Activated naive CD8-positive, alpha-beta T cell treated with anti-CD3 and anti-CD28 coated beads, Interleukin-2, amount 50 U/mL, for 16 hours (primary cell): ENCODE results near the gene MAGEB2.
"Not testable (repeated sequence)": the region's sequence is repeated elsewhere in the genome, so short reads cannot be mapped to it uniquely, and the experiment has no call there.

ENCODE experiments used
- DNase-seq: peaks from one replicate; pipeline ENCODE4 v3.0.0-alpha.2; 2020; ENCODE audit warnings: low read depth, low spot score

Gene MAGEB2, protein sequence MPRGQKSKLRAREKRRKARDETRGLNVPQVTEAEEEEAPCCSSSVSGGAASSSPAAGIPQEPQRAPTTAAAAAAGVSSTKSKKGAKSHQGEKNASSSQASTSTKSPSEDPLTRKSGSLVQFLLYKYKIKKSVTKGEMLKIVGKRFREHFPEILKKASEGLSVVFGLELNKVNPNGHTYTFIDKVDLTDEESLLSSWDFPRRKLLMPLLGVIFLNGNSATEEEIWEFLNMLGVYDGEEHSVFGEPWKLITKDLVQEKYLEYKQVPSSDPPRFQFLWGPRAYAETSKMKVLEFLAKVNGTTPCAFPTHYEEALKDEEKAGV

DNA sequence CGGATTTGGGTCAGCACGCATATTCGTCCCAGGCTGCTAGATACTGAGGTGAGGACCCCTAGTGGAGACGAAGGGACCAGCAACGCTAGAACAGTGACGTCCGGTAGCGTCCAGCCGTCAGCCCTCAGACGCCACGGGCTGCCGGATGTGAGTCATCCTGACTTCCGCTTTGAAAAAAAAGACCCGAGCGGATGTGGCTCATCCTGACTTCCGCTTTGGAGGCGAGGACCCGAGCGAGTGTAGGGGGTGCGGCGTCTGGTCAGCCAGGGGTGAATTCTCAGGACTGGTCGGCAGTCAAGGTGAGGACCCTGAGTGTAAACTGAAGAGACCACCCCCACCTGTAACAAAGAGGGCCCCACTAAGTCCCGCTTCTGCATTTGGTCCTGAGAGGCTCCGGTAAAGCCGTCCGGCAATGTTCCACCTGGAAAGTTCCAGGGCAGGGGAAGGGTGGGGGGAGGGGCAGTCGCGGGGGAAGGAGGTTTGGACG, at the start of gene MAGEB2:
Gene MAGEB2, plus strand, starts transcription at position 207 of the 487 bp plus-strand sequence. CDS start 3,018 bp downstream, outside the sequence.
- DNase-seq: no peak

DNA sequence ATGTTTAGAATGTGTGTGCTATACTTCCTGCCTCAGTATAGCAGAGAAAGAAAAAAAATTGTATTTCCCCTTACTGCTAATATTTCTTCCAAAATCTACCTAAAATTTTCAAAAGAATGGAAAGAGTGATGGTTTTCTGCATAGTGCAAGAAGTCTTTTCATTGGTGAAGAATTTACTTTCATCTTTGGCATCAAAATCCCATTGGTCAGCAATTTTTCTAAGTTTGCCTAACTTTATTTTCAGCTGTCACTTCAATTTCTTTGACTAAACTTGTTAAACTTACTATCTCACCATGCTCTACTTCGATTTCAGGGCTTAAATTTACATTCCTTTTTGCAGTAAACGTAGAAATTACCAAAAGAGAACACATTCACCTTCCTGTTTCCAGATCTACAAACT, 44.5 kb upstream of the MAGEB2 start:
- DNase-seq: no peak

DNA sequence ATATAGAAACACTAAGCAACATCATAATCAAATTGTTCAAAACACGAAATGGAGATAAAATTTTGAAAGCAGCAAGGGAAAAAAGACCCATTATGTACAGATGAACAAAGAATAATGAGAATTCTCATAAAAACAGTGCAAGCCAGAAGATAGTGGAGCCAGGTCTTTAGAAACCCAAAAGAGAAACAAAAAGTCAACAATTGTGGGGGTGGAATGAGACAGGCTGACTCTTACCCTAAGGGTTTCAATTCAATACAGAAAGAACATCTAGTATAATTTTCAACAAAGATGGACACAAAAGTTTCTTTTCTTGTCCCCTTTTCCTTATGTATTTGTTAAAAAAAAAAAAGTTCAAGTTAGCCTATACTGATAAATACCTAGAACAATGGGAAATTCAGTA, 34.0 kb upstream of the MAGEB2 start:
- DNase-seq: no peak

DNA sequence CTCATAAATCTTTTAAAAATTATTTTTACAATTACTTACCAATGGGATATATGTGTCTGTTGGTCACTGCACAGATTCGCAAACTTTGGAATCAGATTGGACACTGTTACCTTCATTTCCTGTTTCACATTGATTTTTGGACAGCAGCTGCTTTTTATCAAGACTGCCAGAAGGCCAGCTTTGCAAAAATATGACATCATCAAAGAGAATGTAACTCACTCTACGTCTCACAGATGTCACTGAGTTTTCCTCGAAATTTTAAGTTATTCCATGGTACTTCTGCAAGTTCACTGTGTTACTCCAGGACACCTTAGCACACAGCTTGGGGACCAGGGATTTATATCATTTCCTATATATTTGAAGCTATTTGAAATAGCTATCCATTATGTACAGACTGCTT, 31.8 kb upstream of the MAGEB2 start:
- no peak for DNase-seq

DNA sequence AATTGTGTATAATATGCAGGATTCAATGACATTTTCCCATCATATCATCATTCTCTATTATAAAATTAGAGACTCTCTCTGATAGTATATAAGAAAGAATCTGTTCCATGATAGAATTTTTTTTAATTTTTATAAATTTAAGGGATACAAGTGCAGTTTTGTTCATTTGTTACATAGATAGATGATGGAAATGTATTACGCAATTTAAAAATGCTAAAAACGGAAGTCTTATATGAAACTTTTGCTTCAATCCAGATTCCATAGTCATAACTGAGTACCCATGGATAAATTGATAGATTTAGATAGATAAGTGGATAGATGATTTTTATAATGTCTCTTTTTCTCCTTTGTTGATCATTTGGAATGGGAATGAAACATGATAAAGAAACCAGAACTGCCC, 24.9 kb upstream of the MAGEB2 start:
- no peak for DNase-seq

DNA sequence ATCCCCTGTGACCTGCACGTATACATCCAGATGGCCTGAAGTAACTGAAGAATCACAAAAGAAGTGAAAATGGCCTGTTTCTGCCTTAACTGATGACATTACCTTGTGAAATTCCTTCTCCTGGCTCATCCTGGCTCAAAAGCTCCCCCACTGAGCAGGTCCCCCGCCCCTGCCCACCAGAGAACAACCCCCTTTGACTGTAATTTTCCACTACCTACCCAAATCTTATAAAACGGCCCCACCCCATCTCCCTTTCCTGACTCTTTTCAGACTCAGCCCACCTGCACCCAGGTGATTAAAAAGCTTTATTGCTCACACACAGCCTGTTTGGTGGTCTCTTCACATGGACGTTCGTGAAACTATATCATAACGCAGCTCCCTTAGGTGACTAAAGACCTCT, 21.5 kb upstream of the MAGEB2 start:
- DNase-seq: not testable (repeated sequence)

DNA sequence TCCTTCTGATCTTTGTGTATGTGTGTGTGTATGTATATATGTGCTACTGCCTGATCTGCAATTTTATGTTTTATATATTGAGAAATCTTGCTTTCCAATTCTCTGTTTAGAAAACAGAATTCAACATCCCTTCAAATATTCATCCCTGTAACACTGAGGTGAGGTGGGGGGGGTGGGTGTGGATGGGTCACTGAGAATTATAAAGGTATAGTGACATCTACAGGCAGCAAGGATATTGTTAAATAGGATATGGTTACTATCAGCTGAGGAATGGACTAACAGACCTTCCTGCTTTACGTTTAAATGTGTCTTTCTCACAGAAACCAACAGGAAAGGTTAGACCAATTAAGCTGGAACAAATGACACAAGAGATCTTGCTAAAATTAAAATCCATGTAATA, 19.0 kb upstream of the MAGEB2 start:
- DNase-seq: no peak

DNA sequence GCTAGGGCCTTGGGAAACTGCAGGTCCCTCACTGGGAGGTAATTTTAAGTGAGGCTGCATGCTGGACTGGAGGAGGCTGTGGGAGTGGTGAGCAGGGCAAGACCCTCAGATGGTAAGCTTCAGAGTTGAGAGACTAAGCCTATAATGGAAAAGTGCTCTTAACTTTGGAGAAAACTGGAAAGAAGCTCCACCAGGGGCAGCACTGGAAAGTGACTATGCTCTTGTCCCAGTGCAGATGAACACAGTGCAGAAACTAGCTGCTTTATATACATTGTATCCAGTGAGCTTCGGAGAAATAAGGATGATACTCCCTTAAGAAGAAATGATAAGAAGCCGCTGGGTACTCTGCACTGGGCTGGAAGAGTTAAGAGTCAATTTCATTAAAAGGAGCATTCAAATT, 3.2 kb upstream of the MAGEB2 start:
- DNase-seq: no peak

DNA sequence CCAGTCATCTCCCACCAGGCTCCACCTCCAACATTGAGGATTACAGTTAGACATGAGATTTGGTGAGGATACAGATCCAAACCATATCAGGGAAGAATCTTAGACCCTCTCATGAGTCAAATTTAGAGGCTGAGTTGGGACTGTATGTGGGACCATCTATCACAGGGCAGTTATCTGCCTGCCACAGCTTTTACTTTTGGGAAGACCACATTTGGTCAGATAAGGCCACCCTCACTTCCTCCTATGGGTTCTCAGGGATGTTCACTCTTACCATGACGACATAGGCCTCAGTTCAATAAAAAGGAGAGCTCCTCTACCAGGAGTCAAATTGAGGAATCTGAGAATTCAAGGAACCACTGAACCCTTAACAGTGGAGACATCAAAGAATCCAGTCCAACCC, 2.1 kb downstream of the MAGEB2 start:
- no peak for DNase-seq

DNA sequence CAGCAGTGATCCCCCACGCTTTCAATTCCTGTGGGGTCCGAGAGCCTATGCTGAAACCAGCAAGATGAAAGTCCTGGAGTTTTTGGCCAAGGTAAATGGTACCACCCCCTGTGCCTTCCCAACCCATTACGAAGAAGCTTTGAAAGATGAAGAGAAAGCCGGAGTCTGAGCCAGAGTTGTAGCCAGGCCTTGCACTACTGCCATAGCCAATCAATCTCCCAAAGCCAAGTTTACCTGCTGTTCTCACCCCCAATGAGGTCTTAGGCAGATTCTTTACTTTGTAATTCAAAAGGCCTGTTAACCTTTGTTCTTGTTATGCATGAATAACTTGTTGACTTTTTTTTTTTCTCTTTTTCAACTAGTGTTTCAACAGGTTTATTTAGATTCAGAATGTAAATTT, 4.0 kb downstream of the MAGEB2 start:
- DNase-seq: no peak

DNA sequence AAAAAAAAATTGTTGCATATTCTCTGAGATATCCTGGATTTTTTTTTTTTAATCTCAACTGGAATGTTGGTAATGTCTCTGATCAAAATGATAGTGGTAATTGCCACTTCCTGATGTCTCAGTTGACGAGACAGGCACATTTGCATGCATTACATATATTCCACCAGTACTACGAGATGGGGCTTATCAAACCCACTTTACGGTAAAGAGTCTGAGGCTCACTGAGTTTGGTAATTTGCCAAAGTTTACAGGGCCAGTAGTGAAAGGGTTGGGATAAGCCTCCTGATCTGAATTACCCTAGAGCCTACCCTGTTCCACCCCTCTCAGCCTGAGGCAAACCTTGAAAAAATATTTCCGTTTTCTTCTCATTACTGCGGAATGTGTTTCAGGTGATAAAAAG, 5.3 kb downstream of the MAGEB2 start:
- no peak for DNase-seq

DNA sequence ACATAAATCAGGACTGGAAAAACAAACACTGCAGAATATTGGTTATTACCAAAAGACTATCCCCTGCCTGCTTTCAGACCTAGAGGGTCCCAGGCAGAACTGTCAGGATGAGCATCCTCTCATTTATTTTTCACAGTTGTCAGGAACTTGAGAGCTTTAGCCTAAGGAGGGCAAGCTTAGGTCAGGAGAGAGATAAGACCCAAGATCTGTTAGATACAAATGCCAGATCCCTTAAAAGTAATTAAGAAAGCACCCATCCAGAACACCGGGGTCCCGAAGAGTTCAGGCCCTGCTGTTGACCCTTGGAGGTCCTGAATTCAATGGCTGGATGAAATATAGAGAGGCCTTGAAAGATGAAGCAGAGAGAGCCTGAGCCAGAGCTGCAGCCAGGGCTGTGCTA, 9.2 kb downstream of the MAGEB2 start:
- DNase-seq: no peak

DNA sequence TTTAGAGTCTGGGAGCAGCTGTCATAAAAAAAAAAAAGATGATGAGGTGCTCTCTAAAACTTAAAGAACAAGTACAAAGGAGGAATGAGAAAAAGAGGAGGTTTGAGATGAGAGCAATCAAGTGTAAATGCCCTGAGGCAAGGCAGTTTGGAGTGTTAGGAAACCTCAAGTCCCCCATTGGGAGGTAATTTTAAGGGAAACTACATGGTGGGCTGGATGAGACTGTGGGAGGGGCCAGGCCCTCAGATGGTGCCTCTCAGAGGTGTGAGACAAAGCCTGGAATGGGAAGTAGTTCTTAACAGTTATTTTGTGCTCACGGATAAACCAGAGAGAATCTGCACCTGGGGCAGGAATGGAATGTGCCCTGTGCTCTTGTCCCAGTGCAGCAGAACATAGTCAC, 13.2 kb downstream of the MAGEB2 start:
- DNase-seq: no peak

DNA sequence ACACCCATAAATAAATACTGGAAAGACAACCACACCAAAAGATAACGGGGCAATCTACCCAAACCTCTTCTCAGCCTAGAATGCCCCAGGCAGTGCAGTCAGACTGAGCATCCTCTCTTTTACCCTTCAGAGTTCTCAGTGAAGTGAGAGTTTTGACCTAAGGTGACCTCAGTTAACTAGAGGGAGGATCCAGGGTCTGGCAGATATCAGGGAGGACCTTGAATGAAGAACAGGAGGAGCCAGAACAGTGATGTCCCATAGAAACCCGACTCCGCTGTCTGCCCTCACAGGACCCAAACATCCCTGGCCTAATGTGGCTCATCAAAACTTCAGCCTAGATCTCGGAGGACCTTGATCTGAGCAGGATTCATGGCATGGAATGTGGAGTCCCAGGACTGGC, 15.0 kb downstream of the MAGEB2 start, which contains the start of gene MAGEB3:
Gene MAGEB3, plus strand, starts transcription at position 263 of the 400 bp plus-strand sequence. CDS start 5,268 bp downstream, outside the sequence.
- no peak for DNase-seq

DNA sequence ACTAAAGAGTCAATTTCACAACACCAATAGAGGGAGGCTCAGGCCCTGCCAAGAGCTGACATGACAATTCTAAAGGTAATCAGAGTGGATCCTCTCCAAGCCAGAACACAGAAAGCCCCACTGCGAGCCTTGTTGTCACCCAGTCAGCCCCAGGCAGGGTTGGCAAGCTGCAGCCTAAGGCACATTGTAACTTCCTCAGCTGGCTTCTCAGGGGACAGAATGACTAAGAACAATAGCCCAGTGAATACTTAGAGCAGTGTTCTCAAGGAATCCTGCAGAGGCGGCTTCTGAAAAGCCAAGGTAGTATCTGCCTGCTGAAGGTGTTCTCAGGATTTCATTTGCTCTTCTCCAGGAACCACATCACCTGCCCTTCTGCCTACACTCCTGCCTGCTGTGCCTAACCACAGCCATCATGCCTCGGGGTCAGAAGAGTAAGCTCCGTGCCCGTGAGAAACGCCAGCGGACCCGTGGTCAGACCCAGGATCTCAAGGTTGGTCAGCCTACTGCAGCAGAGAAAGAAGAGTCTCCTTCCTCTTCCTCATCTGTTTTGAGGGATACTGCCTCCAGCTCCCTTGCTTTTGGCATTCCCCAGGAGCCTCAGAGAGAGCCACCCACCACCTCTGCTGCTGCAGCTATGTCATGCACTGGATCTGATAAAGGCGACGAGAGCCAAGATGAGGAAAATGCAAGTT, 26.5 kb downstream of the MAGEB2 start, which contains the start of gene MAGEB4:
Gene MAGEB4, plus strand, starts transcription at position 277 of the 692 bp plus-strand sequence. Its CDS starts 136 bp downstream, at position 413.
- DNase-seq: no peak

DNA sequence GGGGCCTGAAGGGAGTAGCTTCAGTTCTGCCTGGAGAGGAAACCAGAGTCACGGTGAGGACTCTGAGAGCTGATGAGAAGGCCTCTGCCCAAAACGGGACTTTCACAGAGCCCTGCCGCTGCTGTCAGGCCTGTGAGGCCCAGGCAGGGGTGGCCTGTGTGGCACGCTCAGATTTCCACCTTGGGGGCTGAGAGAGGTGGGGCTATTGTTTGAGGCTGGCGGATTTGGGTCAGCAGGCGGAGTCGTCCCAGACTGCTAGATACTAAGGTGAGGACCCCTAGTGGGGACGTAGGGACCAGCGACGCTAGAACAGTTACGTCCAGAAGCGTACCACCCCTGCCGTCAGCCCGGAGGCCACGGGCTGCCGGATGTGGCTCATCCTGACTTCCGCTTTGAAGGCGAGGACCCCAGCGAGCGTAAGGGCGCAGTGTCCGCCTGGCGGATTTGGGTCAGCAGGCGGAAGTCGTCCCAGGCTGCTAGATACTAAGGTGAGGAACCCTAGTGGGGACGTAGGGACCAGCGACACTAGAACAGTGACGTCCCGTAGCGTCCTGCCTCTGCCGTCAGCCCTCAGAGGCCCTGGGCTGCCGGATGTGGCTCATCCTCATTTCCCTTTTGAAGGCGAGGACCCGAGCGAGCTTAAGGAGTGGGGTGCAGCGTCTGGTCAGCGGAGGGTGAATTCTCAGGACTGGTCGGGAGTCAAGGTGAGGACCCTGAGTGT, 31.6 kb downstream of the MAGEB2 start, which contains the start of gene MAGEB1:
Gene MAGEB1, plus strand, starts transcription at position 378 of the 721 bp plus-strand sequence. CDS start 3,348 bp downstream, outside the sequence.
- DNase-seq: no peak

DNA sequence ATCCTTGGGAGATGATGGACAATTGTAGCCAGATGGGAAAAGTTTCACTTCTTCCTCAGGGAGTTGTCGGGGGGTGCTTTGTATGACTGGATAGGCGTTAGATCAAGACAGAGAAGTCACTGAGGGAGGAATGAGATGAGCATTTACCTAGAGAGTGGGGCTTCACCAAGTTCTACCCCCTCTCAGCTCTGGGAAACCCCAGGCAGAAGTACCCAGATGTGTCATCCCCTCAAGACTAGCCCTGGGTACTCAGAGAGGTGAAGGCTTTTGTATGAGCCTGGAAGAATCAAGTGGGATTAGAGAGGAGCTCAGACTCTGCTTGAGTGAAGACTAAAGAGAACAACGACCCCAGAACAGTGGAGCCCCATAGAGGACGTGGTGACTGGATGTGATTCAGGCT, 33.5 kb downstream of the MAGEB2 start:
- no peak for DNase-seq

DNA sequence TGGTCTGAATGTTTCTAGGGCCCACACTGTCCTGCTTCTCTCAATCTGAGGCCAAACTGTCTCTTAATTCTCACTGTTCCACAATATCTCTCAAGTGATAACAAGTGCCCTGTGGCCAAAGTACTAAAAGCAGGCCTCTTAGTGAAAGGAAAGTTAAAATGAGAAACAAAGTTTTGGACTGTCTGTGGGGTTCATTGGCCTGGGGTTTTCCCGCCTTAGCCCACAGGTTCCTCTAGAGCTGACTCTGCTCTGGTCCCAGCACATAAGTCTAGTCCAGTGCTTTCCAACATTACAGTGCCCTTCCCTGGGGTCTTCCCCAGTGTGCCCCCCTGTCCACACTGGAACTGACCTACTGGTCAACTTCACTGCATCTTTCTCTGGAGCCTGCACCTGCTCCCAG, 37.9 kb downstream of the MAGEB2 start:
- no peak for DNase-seq

DNA sequence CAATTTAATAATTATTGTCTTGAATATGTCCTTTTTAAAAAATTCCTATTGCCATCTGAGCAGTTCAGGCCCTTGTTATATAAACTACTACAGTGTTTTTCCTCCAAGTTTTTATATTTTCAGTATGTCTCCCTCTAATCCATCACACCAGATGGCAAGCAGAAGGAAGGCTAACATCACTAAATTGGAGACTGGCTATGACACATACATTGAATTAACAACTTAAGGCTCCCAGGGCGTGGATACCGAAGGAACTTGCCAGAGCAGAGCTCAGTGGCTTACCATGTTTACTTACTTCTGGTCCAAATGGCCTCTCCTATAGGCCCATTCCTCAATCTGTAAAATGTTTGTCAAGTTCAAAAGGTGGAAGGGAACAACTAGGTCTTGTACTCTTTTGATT, 44.6 kb downstream of the MAGEB2 start:
- DNase-seq: no peak

DNA sequence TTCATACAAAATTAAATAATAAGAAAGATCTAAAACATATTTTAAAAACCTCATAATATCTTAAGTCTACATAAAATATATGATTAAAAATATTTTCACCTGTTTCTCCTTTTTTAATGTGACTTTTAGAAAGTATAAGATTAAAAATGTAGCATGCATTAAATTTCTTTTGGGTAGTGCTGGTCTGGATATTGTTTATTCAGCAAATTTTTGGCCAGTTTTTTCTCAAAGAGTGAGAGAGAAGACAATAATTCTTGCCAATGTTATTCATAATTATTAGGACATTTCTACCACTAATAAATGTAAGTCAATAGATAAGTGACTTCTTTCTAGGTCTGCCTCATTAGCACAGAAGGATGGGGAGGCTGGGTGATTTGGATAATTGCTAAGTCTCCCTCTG, 45.6 kb downstream of the MAGEB2 start:
- DNase-seq: no peak

DNA sequence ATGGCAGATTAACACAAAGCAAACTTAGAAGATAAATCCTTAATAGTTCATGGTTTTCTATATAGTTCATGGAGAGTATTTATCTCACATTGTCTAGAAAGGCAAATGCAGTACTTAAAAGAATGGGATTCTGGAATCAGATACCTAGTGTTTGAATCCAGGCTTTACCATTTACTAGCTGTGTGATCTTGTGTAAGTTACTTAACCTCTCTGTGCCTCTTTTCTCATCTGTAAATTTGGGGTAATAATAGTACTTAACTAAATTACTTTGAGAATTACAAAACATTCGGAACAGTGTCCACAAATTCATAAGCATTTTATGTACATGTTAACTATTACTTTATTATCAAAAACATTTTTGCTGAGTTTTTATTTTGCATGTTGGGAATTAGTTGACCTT, 47.4 kb downstream of the MAGEB2 start:
- DNase-seq: no peak
